GM12878 (cell line): ENCODE data around the gene SNAI3.

Experiments
- KDM1A ChIP-seq: fragments of 200-600 bp; sonication (generic); IDR thresholded peaks from 2 replicates; pipeline ENCODE4 v1.6.1; 2016; ENCODE audit warnings: borderline replicate concordance
- POLR2AphosphoS2 ChIP-seq: IDR thresholded peaks from 2 replicates; pipeline ENCODE4 v1.6.1; 2011; ENCODE audit warnings: low read depth, mild to moderate bottlenecking, low read length, improper control_type of control experiment, moderate library complexity
- POLR2AphosphoS5 ChIP-seq: IDR thresholded peaks from 2 replicates; pipeline ENCODE4 v1.6.1; 2011; ENCODE audit warnings: mild to moderate bottlenecking, low read length, inconsistent platforms
- RELA ChIP-seq: fragments of 450-650 bp; IDR thresholded peaks from 2 replicates; pipeline ENCODE4 v1.8.0; 2014; ENCODE audit warnings: borderline replicate concordance; ENCODE audit not compliant: partially characterized antibody
- RFX5 ChIP-seq: IDR thresholded peaks from 2 replicates; pipeline ENCODE4 v1.6.1; 2011; ENCODE audit warnings: low read depth, low read length, improper control_type of control experiment
- SIN3A ChIP-seq: IDR thresholded peaks from 2 replicates; pipeline ENCODE4 v1.6.1; 2012; ENCODE audit warnings: low read depth, low read length, improper control_type of control experiment
- SRF ChIP-seq, 2 experiments: IDR thresholded peaks; 2 replicates each; pipeline ENCODE4 v1.6.1; 2011; ENCODE audit warnings: low read depth in 2 of 2, low read length in 2 of 2, mild to moderate bottlenecking in 1 of 2, moderate library complexity in 1 of 2
- STAT1 ChIP-seq: fragments of 450-650 bp; conservative IDR thresholded peaks from 2 replicates; pipeline ENCODE4 v1.6.1; 2014; ENCODE audit warnings: antibody characterized with exemption, mild to moderate bottlenecking
- ZNF274 ChIP-seq: IDR thresholded peaks from one replicate; pipeline ENCODE4 v1.8.0; 2011; ENCODE audit not compliant: insufficient read length, insufficient read depth
- TF ChIP-seq, protein P1 (sequence below), 3 experiments: IDR thresholded peaks in 2 of 3; conservative IDR thresholded peaks in 1 of 3; 2 replicates each; pipeline ENCODE4 v1.5.1; 2011; ENCODE audit warnings: low read depth in 3 of 3, low read length in 3 of 3, mild to moderate bottlenecking in 3 of 3, control low read depth in 2 of 3, moderate library complexity in 2 of 3, inconsistent platforms in 1 of 3, mixed read lengths in 1 of 3; ENCODE audit not compliant: control insufficient read depth in 2 of 3, insufficient read depth in 1 of 3; ENCODE audit errors: extremely low read depth in 1 of 3
- TF ChIP-seq, protein P2 (sequence below): fragments of 450-650 bp; formaldehyde crosslinking; IDR thresholded peaks from 2 replicates; pipeline ENCODE4 v1.5.0; 2022; ENCODE audit warnings: mild to moderate bottlenecking, missing genetic modification characterization
- TF ChIP-seq, protein P3 (sequence below): fragments of 450-650 bp; IDR thresholded peaks from 2 replicates; pipeline ENCODE4 v1.6.1; 2018; ENCODE audit warnings: mild to moderate bottlenecking, low read depth, moderate library complexity; ENCODE audit not compliant: partially characterized antibody

DNA sequence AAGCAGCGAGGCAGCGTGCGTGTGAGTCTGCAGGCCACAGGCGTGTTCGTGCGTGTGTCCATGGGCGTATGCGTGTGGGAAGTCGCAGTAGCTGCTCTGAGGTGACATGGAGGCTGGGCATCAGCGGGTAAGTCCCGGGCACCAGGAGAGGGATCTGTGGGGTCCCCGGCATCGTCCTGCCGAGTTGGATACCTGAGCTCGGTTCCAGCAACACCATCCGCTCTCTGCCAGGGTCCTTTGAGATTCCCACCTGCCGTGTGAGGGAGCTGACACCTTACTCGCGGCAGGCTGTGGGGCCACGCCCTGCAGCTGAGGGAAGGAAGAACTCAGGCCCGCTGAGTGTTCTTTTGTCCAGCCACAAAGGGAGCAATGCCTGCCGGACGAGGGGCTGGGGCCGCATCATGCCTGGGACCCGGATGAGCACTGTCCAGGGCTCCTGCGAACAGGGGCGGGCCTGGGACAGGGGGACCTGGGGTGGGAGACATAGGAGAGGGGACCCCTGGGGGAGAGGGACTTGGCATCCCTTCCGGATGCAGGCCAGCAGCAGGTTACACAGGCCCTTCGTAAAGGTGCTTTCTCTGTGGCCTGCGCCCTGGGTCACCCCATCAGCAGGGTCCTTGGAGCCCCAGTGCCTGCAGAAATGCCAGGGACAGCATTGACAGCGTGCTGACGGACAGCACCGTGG lies 5.0 kb upstream of the SNAI3 start:
- TF ChIP-seq, protein P1, sequence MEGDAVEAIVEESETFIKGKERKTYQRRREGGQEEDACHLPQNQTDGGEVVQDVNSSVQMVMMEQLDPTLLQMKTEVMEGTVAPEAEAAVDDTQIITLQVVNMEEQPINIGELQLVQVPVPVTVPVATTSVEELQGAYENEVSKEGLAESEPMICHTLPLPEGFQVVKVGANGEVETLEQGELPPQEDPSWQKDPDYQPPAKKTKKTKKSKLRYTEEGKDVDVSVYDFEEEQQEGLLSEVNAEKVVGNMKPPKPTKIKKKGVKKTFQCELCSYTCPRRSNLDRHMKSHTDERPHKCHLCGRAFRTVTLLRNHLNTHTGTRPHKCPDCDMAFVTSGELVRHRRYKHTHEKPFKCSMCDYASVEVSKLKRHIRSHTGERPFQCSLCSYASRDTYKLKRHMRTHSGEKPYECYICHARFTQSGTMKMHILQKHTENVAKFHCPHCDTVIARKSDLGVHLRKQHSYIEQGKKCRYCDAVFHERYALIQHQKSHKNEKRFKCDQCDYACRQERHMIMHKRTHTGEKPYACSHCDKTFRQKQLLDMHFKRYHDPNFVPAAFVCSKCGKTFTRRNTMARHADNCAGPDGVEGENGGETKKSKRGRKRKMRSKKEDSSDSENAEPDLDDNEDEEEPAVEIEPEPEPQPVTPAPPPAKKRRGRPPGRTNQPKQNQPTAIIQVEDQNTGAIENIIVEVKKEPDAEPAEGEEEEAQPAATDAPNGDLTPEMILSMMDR (IDR thresholded peaks at IDR 0.05 in 2 of 3, conservative IDR thresholded peaks at IDR 0.05 in 1 of 3; ENCODE audit: control insufficient read depth in 2 of 3, extremely low read depth in 1 of 3, insufficient read depth in 1 of 3, low read depth in 3 of 3, low read length in 3 of 3), result no peak
- no peak for TF ChIP-seq RFX5
- no peak for TF ChIP-seq STAT1
- TF ChIP-seq ZNF274, result no peak
- TF ChIP-seq SRF (IDR thresholded peaks at IDR 0.05; ENCODE audit: low read depth in 2 of 2, low read length in 2 of 2), result no peak
- no peak for TF ChIP-seq POLR2AphosphoS2
- no peak for TF ChIP-seq RELA
- TF ChIP-seq, protein P2, sequence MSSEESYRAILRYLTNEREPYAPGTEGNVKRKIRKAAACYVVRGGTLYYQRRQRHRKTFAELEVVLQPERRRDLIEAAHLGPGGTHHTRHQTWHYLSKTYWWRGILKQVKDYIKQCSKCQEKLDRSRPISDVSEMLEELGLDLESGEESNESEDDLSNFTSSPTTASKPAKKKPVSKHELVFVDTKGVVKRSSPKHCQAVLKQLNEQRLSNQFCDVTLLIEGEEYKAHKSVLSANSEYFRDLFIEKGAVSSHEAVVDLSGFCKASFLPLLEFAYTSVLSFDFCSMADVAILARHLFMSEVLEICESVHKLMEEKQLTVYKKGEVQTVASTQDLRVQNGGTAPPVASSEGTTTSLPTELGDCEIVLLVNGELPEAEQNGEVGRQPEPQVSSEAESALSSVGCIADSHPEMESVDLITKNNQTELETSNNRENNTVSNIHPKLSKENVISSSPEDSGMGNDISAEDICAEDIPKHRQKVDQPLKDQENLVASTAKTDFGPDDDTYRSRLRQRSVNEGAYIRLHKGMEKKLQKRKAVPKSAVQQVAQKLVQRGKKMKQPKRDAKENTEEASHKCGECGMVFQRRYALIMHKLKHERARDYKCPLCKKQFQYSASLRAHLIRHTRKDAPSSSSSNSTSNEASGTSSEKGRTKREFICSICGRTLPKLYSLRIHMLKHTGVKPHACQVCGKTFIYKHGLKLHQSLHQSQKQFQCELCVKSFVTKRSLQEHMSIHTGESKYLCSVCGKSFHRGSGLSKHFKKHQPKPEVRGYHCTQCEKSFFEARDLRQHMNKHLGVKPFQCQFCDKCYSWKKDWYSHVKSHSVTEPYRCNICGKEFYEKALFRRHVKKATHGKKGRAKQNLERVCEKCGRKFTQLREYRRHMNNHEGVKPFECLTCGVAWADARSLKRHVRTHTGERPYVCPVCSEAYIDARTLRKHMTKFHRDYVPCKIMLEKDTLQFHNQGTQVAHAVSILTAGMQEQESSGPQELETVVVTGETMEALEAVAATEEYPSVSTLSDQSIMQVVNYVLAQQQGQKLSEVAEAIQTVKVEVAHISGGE (CRISPR knock-in tag), result no peak
- TF ChIP-seq POLR2AphosphoS5, result no peak
- no peak for TF ChIP-seq SIN3A
- TF ChIP-seq, protein P3, sequence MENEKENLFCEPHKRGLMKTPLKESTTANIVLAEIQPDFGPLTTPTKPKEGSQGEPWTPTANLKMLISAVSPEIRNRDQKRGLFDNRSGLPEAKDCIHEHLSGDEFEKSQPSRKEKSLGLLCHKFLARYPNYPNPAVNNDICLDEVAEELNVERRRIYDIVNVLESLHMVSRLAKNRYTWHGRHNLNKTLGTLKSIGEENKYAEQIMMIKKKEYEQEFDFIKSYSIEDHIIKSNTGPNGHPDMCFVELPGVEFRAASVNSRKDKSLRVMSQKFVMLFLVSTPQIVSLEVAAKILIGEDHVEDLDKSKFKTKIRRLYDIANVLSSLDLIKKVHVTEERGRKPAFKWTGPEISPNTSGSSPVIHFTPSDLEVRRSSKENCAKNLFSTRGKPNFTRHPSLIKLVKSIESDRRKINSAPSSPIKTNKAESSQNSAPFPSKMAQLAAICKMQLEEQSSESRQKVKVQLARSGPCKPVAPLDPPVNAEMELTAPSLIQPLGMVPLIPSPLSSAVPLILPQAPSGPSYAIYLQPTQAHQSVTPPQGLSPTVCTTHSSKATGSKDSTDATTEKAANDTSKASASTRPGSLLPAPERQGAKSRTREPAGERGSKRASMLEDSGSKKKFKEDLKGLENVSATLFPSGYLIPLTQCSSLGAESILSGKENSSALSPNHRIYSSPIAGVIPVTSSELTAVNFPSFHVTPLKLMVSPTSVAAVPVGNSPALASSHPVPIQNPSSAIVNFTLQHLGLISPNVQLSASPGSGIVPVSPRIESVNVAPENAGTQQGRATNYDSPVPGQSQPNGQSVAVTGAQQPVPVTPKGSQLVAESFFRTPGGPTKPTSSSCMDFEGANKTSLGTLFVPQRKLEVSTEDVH, result no peak
- no peak for TF ChIP-seq KDM1A
